GM19025 (cell line): ENCODE measurements around the gene GTF3C2.
"Not testable (repeated sequence)": the region's sequence is repeated elsewhere in the genome, so short reads cannot be mapped to it uniquely, and the experiment has no call there.

Experiments
- ATAC-seq: cut with Tn5 transposase; IDR thresholded peaks from one replicate; pipeline ENCODE4 v1.9.1; 2021; ENCODE audit warnings: mild to moderate bottlenecking, low read depth, moderate library complexity; ENCODE audit not compliant: unreplicated experiment

Gene GTF3C2

GRCh38 chr2:27372937-27373336 lies 16.4 kb upstream of the GTF3C2 start:
- ATAC-seq: no peak

- peak; percentile 16 for ATAC-seq
These were observed 14.5 kb upstream of the GTF3C2 start for GRCh38 chr2:27370816-27371620.

- peak; percentile 91 for ATAC-seq
These were observed 13.7 kb upstream of the GTF3C2 start, which contains the start of the genes EIF2B4 and SNX17 for GRCh38 chr2:27370026-27370815. Gene EIF2B4 (minus strand): TSS chr2:27370338. CDS start chr2:27370314, 24 bp downstream. Gene SNX17 (plus strand): TSS chr2:27370616. CDS start chr2:27370744, 128 bp downstream.

GRCh38 chr2:27369471-27370025 lies 13.0 kb upstream of the GTF3C2 start:
- ATAC-seq: peak; percentile 12

- no peak for ATAC-seq
These were observed 7.4 kb upstream of the GTF3C2 start for GRCh38 chr2:27363933-27364332.

GRCh38 chr2:27362678-27363420 lies 6.3 kb upstream of the GTF3C2 start:
- ATAC-seq: no peak

- ATAC-seq: peak; percentile 21
These were observed 545 bp downstream of the GTF3C2 start for GRCh38 chr2:27356056-27356381.

- no peak for ATAC-seq
These were observed 2.0 kb downstream of the GTF3C2 start for GRCh38 chr2:27354597-27354927.

- no peak for ATAC-seq
These were observed 2.6 kb downstream of the GTF3C2 start for GRCh38 chr2:27353762-27354596.

- ATAC-seq: not testable (repeated sequence)
These were observed 3.2 kb downstream of the GTF3C2 start for GRCh38 chr2:27353386-27353761.

- no peak for ATAC-seq
These were observed 4.6 kb downstream of the GTF3C2 start for GRCh38 chr2:27351802-27352598.

- no peak for ATAC-seq
These were observed 6.4 kb downstream of the GTF3C2 start for GRCh38 chr2:27350106-27350693.

- ATAC-seq: no peak
These were observed 8.9 kb downstream of the GTF3C2 start for GRCh38 chr2:27347641-27348040.

- no peak for ATAC-seq
These were observed 20.4 kb downstream of the GTF3C2 start for GRCh38 chr2:27336173-27336572.

- ATAC-seq: no peak
These were observed 21.3 kb downstream of the GTF3C2 start for GRCh38 chr2:27335311-27335710.

GRCh38 chr2:27324720-27325119 lies 31.8 kb downstream of the GTF3C2 start:
- no peak for ATAC-seq

- ATAC-seq: no peak
These were observed 32.8 kb downstream of the GTF3C2 start for GRCh38 chr2:27323596-27324285.
